Ammon's horn (tissue), 1 donor: ENCODE measurements around the gene ZNF84.

ENCODE experiments used
- DNase-seq: peaks from one replicate; pipeline ENCODE4 v3.0.0-alpha.2; 2016; ENCODE audit warnings: low spot score

The ZNF84 gene

DNA sequence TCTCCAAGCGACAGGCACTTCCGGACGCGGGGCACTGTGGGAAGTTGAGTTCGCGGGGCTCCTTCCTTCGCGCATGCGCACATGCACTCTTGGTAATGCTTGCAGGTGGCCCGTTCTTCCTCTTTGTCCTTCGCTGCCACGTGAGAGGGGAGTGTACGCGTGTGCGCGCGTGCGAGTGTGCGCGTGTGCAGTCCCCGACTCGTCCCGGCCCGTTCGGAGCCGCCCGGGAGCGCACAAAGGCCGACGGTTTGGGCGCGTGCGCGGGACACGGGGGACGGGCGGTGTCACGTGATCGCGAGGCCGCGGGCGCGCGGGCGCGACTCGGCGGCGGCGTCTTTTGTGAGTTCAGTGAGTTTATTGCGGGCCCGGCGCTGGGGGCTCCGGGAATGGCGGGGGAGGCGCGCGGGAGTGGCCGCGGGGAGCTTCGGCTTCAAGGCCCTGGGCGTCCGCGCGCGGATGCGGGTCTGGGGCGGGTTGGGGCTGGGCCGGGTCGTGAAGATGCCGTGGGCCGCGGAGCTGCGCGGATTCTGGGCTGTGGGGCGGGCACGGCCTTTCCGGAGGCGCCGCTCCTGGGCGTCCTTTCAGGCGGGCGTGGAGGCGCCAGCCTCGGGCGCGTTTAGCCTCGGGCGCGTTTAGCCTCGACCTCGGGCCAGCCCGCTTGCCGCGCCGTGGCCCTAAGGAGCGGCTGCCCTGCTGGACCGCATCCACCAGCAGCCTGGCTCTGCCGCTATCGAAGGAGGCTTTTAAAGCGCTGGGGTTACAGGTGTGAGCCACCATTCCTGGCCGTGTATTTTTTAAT, at the start of gene ZNF84:
ZNF84 (plus strand) TSS at position 303 of the 799 bp plus-strand sequence. CDS start 3,959 bp downstream, outside the sequence.
- peak; percentile 96 for DNase-seq

- DNase-seq, result no peak
Observed at GRCh38 chr12:132998741-132999140, 38.6 kb upstream of the ZNF84 start.

GRCh38 chr12:133010657-133011297, 26.5 kb upstream of the ZNF84 start:
- no peak for DNase-seq

GRCh38 chr12:133023566-133023965, 13.7 kb upstream of the ZNF84 start:
- DNase-seq, result no peak

GRCh38 chr12:133026996-133027395, 10.3 kb upstream of the ZNF84 start:
- no peak for DNase-seq

DNA sequence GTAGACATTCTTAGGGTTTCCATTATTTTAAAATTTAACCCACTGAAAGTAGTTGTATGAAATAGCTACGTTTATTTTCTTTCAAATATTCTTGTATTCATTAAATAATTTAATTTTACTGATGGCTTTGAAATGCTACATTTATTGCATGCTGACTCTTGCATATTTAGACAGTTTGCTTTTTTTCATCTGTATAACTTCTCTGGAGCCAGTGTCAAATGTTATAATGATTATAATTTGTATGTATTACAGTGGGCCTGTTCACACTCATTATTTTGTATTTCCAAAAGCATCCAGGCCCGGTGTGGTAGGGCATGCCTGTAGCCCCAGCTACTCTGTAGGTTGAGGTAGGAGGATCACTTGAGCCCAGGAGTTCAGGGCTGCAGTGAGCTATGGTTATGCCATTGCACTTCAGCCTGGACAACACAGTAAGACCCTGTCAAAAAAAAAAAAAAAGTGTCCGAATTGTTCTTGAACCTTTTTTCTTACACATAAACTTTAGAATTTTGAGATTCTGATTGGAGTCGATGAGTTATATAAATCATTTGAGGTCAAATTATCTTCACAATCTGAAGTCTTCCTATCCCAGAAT, 905 bp downstream of the ZNF84 start:
- DNase-seq, result no peak

DNA sequence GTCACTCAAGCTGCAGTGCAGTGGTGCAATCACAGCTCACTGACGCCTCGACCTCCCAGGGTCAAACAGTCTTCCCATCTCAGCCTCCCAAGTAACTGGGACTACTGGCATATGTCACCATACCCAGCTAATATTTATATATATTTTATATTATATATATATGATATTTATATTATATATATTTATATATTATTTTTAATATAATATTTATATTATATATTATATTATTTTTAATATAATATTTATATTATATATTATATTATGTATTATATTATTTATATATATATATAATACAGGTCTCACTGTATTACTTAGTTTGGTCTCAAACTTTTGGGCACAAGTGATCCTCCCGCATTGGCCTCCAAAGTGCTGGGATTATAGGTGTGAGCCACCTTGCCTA, 9.4 kb downstream of the ZNF84 start:
- no peak for DNase-seq

DNA sequence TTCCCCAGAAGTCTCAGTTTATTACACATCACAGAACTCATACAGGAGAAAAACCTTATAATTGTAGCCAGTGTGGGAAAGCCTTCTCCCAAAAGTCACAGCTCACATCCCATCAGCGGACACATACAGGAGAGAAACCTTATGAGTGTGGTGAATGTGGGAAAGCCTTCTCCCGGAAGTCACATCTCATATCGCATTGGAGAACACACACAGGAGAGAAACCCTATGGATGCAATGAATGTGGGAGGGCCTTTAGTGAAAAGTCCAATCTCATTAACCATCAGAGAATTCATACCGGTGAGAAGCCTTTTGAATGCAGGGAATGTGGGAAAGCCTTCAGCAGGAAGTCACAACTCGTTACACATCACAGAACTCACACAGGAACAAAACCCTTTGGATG, 20.1 kb downstream of the ZNF84 start:
- no peak for DNase-seq

GRCh38 chr12:133058203-133059113, 21.1 kb downstream of the ZNF84 start:
- no peak for DNase-seq

DNA sequence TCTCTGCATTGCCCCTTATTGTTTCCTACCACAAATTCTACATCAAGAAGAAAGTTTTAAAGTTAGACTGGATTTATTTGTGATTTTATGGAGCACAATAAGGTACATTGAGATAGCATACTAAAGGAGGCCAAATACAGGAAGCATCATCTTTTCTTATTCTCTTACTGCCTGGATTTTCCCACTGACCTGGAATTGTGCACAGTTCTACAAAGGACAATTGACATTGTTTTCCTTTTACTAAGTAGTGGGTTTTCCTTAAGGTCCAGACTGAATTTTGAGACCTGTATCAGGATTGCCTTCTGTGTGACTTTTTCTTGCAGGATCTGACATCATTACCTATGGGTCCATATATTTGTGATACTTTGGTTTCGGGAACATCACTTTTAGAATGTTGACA, 24.6 kb downstream of the ZNF84 start:
- no peak for DNase-seq

- DNase-seq, result no peak
Observed at GRCh38 chr12:133063556-133063955, 26.2 kb downstream of the ZNF84 start.

- no peak for DNase-seq
Observed at GRCh38 chr12:133073836-133074235, 36.5 kb downstream of the ZNF84 start.

DNA sequence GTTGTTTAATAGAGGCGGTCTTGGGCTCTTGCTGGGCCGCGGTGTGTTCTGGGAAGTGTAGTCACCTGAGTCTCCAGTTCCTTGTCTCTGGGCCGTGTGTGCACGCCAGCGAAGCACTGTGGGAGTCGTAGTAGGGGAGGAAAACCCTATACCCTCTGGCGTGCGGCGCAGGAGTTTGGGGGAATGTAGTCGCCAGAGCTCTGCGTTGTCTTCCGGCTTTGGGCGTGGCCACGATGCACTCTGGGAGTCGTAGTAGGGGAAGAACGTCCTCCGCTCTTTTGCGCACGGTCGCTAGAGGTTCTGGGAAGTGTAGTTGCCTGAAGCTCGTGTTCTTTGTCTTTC, 42.7 kb downstream of the ZNF84 start:
- peak; percentile 100 for DNase-seq

- peak; percentile 98 for DNase-seq
Observed at GRCh38 chr12:133080368-133081158, 43.3 kb downstream of the ZNF84 start, which contains the start of gene ZNF140. TSS of gene ZNF140 (plus strand) at chr12:133080923. CDS start at chr12:133081321, 398 bp downstream.

GRCh38 chr12:133081159-133081780, 44.0 kb downstream of the ZNF84 start:
- DNase-seq, result no peak

GRCh38 chr12:133083345-133083744, 46.0 kb downstream of the ZNF84 start:
- DNase-seq, result no peak

DNA sequence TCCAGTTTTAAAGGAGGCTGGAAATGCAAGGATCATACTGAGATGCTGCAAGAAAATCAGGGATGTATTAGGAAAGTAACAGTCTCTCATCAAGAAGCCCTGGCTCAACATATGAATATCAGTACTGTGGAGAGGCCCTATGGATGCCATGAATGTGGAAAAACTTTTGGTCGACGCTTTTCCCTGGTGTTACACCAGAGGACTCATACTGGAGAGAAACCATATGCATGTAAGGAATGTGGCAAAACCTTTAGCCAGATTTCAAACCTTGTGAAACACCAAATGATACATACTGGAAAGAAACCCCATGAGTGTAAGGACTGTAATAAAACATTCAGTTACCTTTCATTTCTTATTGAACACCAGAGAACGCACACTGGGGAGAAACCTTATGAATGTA, 68.3 kb downstream of the ZNF84 start:
- no peak for DNase-seq

DNA sequence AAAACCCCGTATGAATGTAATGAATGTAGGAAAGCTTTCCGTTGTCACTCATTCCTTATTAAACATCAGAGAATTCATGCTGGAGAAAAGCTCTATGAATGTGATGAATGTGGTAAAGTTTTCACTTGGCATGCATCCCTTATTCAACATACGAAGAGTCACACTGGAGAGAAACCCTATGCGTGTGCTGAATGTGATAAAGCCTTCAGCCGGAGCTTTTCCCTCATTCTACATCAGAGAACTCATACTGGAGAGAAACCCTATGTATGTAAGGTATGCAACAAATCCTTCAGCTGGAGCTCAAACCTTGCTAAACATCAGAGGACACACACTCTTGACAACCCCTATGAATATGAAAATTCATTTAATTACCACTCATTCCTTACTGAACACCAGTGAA, 68.9 kb downstream of the ZNF84 start:
- DNase-seq, result no peak

DNA sequence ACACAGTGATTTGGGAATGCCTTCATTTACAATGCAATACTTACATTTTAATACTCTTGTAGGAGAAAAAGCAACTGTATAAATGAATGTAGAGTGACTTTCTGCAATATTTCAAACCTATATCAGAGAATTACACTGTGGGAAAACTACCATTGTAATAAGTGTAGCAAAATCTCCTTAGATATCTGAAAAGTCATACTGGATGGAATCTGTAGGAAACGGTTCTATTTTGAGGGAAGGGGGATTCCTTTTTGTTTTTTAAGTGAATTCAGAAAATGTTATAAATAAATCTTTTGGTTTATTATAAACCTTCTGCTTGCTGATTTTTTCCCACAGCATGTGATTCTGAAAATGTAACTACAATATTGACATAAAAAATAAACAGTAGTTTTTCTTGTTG, 69.8 kb downstream of the ZNF84 start:
- DNase-seq, result no peak

- DNase-seq, result no peak
Observed at GRCh38 chr12:133108150-133108549, 70.8 kb downstream of the ZNF84 start.
